BJ (cell line): Measurements from ENCODE around the gene FCRL5. TPM values are rescaled to one million over a fixed set of nuclear protein-coding genes. Genes with fewer than 3 reads are reported as not detected.
A peak's percentile ranks its signal among the peaks of the same experiment; 100 is the strongest.

Source experiments
- CTCF ChIA-PET: fragments of 350-600 bp; formaldehyde crosslinking; extraction: SDS; loops from one replicate; lab custom pipeline; 2021; ENCODE audit warnings: antibody characterized with exemption, inconsistent platforms; lab: Yijun Ruan, JAX
- POLR2A ChIA-PET: fragments of 300-600 bp; sonication (Branson Sonifier 250); formaldehyde crosslinking; extraction: SDS; loops from one replicate; lab custom pipeline; 2021; ENCODE audit warnings: antibody characterized with exemption; lab: Charles Lee
- DNase-seq: peaks from one replicate; pipeline ENCODE4 v3.0.0-alpha.2; 2011; ENCODE audit warnings: low read depth
- H3K27me3 ChIP-seq: 2 replicates; pipeline ENCODE4 v1.6.0; 2011; ENCODE audit warnings: low read length; ENCODE audit not compliant: control insufficient read depth, insufficient read depth
- H3K36me3 ChIP-seq: 2 replicates; pipeline ENCODE4 v1.5.1; 2011; ENCODE audit warnings: low read length; ENCODE audit not compliant: control insufficient read depth, insufficient read depth
- H3K4me3 ChIP-seq: 2 replicates; pipeline ENCODE4 v1.5.1; 2011; ENCODE audit warnings: low read depth, mild to moderate bottlenecking, control low read depth, low read length
- polyA plus RNA-seq: library from polyadenylated mRNA; depleted of rRNA; stranded (reverse); fragments of >200 nt; gene quantifications from 2 replicates; pipeline ENCODE4 v1.2.3, GENCODE V29; 2011
- TF ChIP-seq, protein P1 (sequence below): IDR thresholded peaks from 2 replicates; pipeline ENCODE4 v1.5.1; 2011; ENCODE audit warnings: low read depth, mild to moderate bottlenecking, control low read depth, inconsistent platforms, low read length, moderate library complexity; ENCODE audit not compliant: insufficient read depth

FCRL5 gene
- polyA plus RNA-seq, 1 experiment: not detected

DNA sequence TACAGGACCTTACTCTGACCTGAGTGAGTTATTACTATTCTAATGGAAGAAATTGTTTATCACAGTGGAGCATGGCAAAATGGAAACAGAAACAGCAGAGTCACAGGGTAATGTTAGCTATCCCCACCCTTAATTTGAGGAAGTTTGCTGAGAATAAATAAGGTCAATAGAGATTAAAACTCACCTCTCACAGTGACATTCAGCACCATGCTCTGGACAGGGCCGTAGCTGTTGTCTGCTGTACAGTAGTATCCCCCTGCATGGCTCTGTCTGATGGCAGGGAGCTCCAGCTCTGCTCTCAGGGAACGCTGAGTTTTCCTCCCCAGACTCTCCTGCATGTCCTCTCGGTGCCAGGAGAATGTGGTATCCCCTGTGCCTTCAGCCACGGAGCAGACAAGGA lies 33.7 kb upstream of the FCRL5 start:
- ChIA-PET POLR2A (no interaction called here), CTCF (no interaction called here)
- Histone ChIP-seq H3K4me3 (no peak overlapping the region), H3K36me3 (no peaks in the 10 kb centered on the region), H3K27me3 (no peaks in the 10 kb centered on the region)
- DNase-seq: no peak
- TF ChIP-seq, protein P1, sequence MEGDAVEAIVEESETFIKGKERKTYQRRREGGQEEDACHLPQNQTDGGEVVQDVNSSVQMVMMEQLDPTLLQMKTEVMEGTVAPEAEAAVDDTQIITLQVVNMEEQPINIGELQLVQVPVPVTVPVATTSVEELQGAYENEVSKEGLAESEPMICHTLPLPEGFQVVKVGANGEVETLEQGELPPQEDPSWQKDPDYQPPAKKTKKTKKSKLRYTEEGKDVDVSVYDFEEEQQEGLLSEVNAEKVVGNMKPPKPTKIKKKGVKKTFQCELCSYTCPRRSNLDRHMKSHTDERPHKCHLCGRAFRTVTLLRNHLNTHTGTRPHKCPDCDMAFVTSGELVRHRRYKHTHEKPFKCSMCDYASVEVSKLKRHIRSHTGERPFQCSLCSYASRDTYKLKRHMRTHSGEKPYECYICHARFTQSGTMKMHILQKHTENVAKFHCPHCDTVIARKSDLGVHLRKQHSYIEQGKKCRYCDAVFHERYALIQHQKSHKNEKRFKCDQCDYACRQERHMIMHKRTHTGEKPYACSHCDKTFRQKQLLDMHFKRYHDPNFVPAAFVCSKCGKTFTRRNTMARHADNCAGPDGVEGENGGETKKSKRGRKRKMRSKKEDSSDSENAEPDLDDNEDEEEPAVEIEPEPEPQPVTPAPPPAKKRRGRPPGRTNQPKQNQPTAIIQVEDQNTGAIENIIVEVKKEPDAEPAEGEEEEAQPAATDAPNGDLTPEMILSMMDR: no peak

DNA sequence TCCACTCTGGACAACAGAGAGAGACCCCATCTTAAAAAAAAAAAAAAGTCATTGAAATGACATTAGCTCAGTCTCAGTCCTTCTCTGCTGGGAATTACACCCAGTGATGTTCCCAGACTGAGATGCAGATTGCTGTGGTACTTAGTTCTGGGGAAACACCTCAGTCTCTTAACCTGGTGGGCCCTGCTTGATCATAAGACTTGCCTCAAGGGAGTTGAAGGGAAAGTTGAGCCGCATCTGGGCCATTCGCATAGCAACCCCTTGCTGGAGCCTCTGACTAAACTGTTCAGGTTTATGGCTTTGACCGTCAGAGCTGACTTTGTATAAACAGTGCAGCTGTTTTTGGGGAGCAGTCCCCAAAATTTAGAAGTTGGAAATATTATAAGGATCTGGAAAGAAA lies 32.2 kb upstream of the FCRL5 start:
- ChIA-PET CTCF (interaction anchor here (0.8 kb wide), 1 partner anchor 79 kb away, joined by 4 read pairs; no protein-coding TSS in a partner anchor), POLR2A (no interaction called here)
- Histone ChIP-seq H3K36me3 (no peaks in the 10 kb centered on the region), H3K4me3 (no peak overlapping the region), H3K27me3 (no peaks in the 10 kb centered on the region)
- TF ChIP-seq, protein P1: no peak
- DNase-seq: no peak

DNA sequence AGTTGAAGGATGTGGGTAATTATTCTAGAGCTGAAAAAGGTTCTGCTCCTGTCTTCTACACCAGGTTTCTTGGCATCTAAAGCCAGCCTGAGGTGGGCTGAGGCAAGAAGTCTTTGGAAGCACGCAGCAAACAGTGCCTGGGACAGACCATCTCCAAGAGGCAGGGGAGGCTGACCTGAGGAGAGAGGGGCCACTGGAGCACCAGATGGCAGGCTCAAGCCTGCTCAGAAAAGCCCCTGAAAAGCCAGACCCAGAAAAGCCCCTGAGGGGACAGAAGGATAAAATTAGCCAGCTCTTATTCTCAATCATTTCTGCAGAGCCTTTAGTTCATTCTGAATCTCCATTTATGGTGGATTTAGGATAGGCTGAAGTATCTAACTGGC lies 28.5 kb upstream of the FCRL5 start:
- ChIA-PET POLR2A (no interaction called here), CTCF (interaction anchor here (0.6 to 3.2 kb wide), 21 partner anchors 8 to 542 kb away, joined by 3 to 25 read pairs (median 4); partner anchors contain the start of gene FCRL4)

DNA sequence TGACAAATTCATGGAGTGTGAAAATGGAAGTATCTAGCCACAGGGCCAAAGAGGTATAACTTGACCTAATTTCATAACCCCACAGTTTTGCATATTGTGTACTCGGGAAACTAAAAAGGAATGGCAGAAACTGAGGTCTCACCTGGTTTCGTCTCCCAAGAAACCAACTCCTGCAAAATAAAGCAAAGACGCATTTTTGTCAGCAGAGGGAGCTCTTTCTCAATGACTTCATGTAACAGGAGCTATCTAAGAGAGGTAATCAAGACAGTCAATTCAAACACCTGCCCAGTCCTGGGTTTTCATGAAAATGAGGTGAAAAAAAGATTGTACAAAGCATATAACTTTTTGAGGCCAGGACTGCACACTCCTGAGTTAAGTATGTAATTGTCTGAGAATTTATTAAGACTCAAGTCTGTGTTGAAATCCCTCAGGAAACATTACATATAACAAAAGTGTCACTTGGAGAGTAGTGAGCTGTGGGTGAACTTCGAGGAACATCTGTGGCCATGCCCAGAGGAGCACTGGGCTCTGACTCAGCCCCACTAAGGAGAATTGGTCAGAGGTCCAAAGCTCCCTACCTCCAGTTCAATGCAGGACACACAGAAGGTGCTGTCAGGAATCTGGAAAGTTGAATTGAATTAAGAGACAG lies 28.0 kb upstream of the FCRL5 start:
- Histone ChIP-seq H3K27me3 (no peaks in the 10 kb centered on the region), H3K36me3 (no peaks in the 10 kb centered on the region), H3K4me3 (no peak overlapping the region)
- ChIA-PET POLR2A (no interaction called here), CTCF (interaction anchor here (0.6 to 3.2 kb wide), 24 partner anchors 8 to 543 kb away, joined by 3 to 25 read pairs (median 4); partner anchors contain the start of gene FCRL4)
- peak; percentile 3 for DNase-seq
- TF ChIP-seq, protein P1: peak; percentile 65

More for the DNA sequence above, 28.5 kb upstream of the FCRL5 start:
- TF ChIP-seq, protein P1: no peak
- Histone ChIP-seq H3K27me3 (no peaks in the 10 kb centered on the region), H3K36me3 (no peaks in the 10 kb centered on the region), H3K4me3 (no peak overlapping the region)
- DNase-seq: no peak

DNA sequence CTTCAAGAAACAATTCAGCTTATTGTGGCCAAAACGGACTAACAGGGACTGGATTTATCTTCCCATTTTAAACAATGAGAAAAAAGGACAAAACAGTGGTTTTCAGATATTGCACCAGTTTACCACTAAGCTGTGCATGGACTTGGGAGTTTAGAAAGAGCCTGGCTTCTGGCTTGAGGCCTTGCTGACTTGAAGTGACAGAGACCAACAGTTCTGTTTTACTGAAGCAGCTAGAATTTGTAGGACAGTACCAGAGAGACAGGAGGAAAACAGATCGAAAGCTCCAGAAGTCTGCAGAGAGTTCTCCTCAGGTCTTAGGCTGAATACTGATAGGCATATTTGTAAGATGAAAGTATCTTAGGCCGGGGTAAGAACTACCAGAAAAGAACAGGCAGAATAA lies 25.1 kb upstream of the FCRL5 start:
- H3K36me3 ChIP-seq: no peaks in the 10 kb centered on the region
- POLR2A ChIA-PET: no interaction called here
- TF ChIP-seq, protein P1: no peak
- CTCF ChIA-PET: interaction anchor here (1.6 to 2.4 kb wide), 2 partner anchors 10 to 547 kb away, joined by 4 to 7 read pairs; no protein-coding TSS in a partner anchor
- H3K27me3 ChIP-seq: no peaks in the 10 kb centered on the region
- H3K4me3 ChIP-seq: no peak overlapping the region
- no peak for DNase-seq
